HepG2 (cell line): ENCODE measurements around the gene KATNB1. TPM values are rescaled to one million over a fixed set of nuclear protein-coding genes. Genes with fewer than 3 reads are reported as not detected.

Experiments
- ATAC-seq: fragments of 200-7000 bp; cut with Tn5 transposase; 3 replicates; pipeline ENCODE4 v1.9.1; 2020; ENCODE audit warnings: mild to moderate bottlenecking, moderate library complexity
- BruUV-seq: library from RNA; stranded (reverse); fragments of 400-500 nt; replicated peaks from 2 replicates; lab custom pipeline; 2021; lab: Mats Ljungman, UMichigan
- CTCF ChIA-PET: fragments of 300-600 bp; formaldehyde crosslinking; extraction: SDS; loops from one replicate; lab custom pipeline; 2021; ENCODE audit warnings: low total read pairs, inconsistent platforms, low intra/inter-chr PET ratio; lab: Yijun Ruan, JAX
- POLR2A ChIA-PET: fragments of 350-600 bp; sonication (Branson Sonifier 250); formaldehyde crosslinking; loops from one replicate; lab custom pipeline; 2020; ENCODE audit warnings: antibody characterized with exemption, inconsistent platforms; lab: Yijun Ruan, JAX
- DNase-seq: peaks from one replicate; pipeline ENCODE4 v3.0.0-alpha.2; 2015; ENCODE audit warnings: low spot score
- FAIRE-seq: peaks from 3 replicates; lab custom pipeline; 2011; peaks lifted over from hg19 to GRCh38; lab: Jason Lieb, UNC
- H2AFZ ChIP-seq: one replicate; pipeline ENCODE4 v1.6.1; 2011; ENCODE audit warnings: low read length, inconsistent platforms
- H3K27ac ChIP-seq: fragments of 300-600 bp; 3 replicates; pipeline ENCODE4 v1.8.0; 2011; ENCODE audit warnings: mixed run types, mild to moderate bottlenecking, mixed read lengths, low read length, inconsistent platforms; ENCODE audit not compliant: insufficient read depth; ENCODE audit errors: extremely low read length
- H3K27me3 ChIP-seq, 2 experiments: fragments of 200-600 bp in 1 of 2; 2 replicates in 1 of 2; 3 replicates in 1 of 2; pipeline versions ENCODE4 v1.6.0 to v1.8.0; 2011; ENCODE audit warnings: low read length in 2 of 2, mild to moderate bottlenecking in 2 of 2, moderate library complexity in 2 of 2, inconsistent platforms in 1 of 2; ENCODE audit not compliant: insufficient read depth in 2 of 2, control insufficient read depth in 1 of 2
- H3K36me3 ChIP-seq, 2 experiments: fragments of 200-600 bp in 1 of 2; replicated peaks in 1 of 2; 2 replicates in 1 of 2; 3 replicates in 1 of 2; pipeline versions ENCODE4 v1.5.1 to v1.8.0; 2011; ENCODE audit warnings: low read length in 2 of 2, inconsistent platforms in 1 of 2; ENCODE audit not compliant: insufficient read depth in 2 of 2, control insufficient read depth in 1 of 2
- H3K4me1 ChIP-seq: 2 replicates; pipeline ENCODE4 v1.5.1; 2012; ENCODE audit warnings: low read length, inconsistent platforms; ENCODE audit not compliant: insufficient read depth
- H3K4me2 ChIP-seq: 2 replicates; pipeline ENCODE4 v1.6.0; 2011; ENCODE audit warnings: low read depth, low read length, inconsistent platforms
- H3K4me3 ChIP-seq, 3 experiments: fragments of 200-600 bp in 1 of 3; sonication (generic), shearing (Covaris generic) in 1 of 3; replicated peaks in 1 of 3; 2 replicates each; pipeline ENCODE4 v1.5.1; 2011 to 2016; ENCODE audit warnings: low read length in 3 of 3, inconsistent platforms in 2 of 3, low read depth in 2 of 3, mild to moderate bottlenecking in 2 of 3, control low read depth in 1 of 3, mixed read lengths in 1 of 3; ENCODE audit not compliant: insufficient read depth in 1 of 3
- H3K79me2 ChIP-seq: one replicate; pipeline ENCODE4 v1.6.1; 2011; ENCODE audit warnings: low read length, inconsistent platforms; ENCODE audit not compliant: insufficient read depth
- H3K9ac ChIP-seq: 2 replicates; pipeline ENCODE4 v1.6.0; 2011; ENCODE audit warnings: mild to moderate bottlenecking, low read depth, low read length, inconsistent platforms; ENCODE audit not compliant: insufficient read depth
- H3K9me3 ChIP-seq: 2 replicates; pipeline ENCODE4 v1.5.1; 2012; ENCODE audit warnings: mild to moderate bottlenecking, low read length
- H4K20me1 ChIP-seq: 2 replicates; pipeline ENCODE4 v1.6.0; 2011; ENCODE audit warnings: inconsistent platforms, mild to moderate bottlenecking, low read length, moderate library complexity; ENCODE audit not compliant: insufficient read depth
- ASH2L ChIP-seq: fragments of 300-600, 200-600 bp; sonication (generic); IDR thresholded peaks from 2 replicates; pipeline ENCODE4 v1.7.0; 2017; ENCODE audit warnings: low read depth, mild to moderate bottlenecking, moderate library complexity, mixed read lengths, low read length; ENCODE audit not compliant: insufficient read length
- CCAR2 ChIP-seq: fragments of 200-400 bp; formaldehyde crosslinking; optimal IDR thresholded peaks from 2 replicates; pipeline ENCODE3; 2018; ENCODE audit warnings: low read depth, mild to moderate bottlenecking, low read length, moderate library complexity
- CHD2 ChIP-seq: IDR thresholded peaks from 2 replicates; pipeline ENCODE4 v1.6.1; 2011; ENCODE audit warnings: low read depth, low read length, improper control_type of control experiment
- GATA4 ChIP-seq: sonication (generic); IDR thresholded peaks from 2 replicates; pipeline ENCODE4 v1.6.1; 2016; ENCODE audit warnings: antibody characterized with exemption, low read depth, borderline replicate concordance
- HDAC1 ChIP-seq: sonication (generic); formaldehyde crosslinking; IDR thresholded peaks from 2 replicates; pipeline ENCODE4 v1.5.1; 2020; ENCODE audit warnings: mild to moderate bottlenecking, missing genetic modification reagents
- MIXL1 ChIP-seq: IDR thresholded peaks from 2 replicates; pipeline ENCODE4 v1.6.1; 2016
- MTA3 ChIP-seq: sonication (generic); formaldehyde crosslinking; IDR thresholded peaks from 2 replicates; pipeline ENCODE4 v1.4.0; 2020; ENCODE audit warnings: missing genetic modification reagents
- MTF2 ChIP-seq: sonication (generic); formaldehyde crosslinking; IDR thresholded peaks from 2 replicates; pipeline ENCODE4 v1.5.0; 2020; ENCODE audit warnings: missing genetic modification reagents, borderline replicate concordance
- NR2F1 ChIP-seq, 2 experiments: fragments of 450-650 bp in 1 of 2; formaldehyde crosslinking in 1 of 2; IDR thresholded peaks; 2 replicates each; pipeline versions ENCODE4 v1.5.0 to v1.6.1; 2016 to 2020; ENCODE audit warnings: mild to moderate bottlenecking in 1 of 2, missing compliant biosample characterization in 1 of 2, missing genetic modification reagents in 1 of 2, moderate library complexity in 1 of 2
- PAX8 ChIP-seq: sonication (generic); formaldehyde crosslinking; IDR thresholded peaks from 2 replicates; pipeline ENCODE4 v1.8.0; 2022; ENCODE audit warnings: mild to moderate bottlenecking, missing genetic modification reagents, borderline replicate concordance
- SNAPC2 ChIP-seq: sonication (generic); formaldehyde crosslinking; IDR thresholded peaks from 2 replicates; pipeline ENCODE4 v1.8.1; 2022; ENCODE audit warnings: mild to moderate bottlenecking, missing genetic modification reagents
- TAF1 ChIP-seq: sonication (generic); formaldehyde crosslinking; IDR thresholded peaks from 2 replicates; pipeline ENCODE4 v1.4.0; 2020; ENCODE audit warnings: missing genetic modification reagents
- ZEB1 ChIP-seq: IDR thresholded peaks from 2 replicates; pipeline ENCODE4 v1.6.1; 2012; ENCODE audit warnings: mild to moderate bottlenecking, low read depth, inconsistent platforms; ENCODE audit not compliant: insufficient replicate concordance
- ZNF33A ChIP-seq: sonication (generic); formaldehyde crosslinking; IDR thresholded peaks from 2 replicates; pipeline ENCODE4 v1.5.1; 2020; ENCODE audit warnings: missing genetic modification reagents, mild to moderate bottlenecking, moderate library complexity, borderline replicate concordance
- ZNF570 ChIP-seq: sonication (generic); formaldehyde crosslinking; IDR thresholded peaks from 2 replicates; pipeline ENCODE4 v1.4.0; 2020; ENCODE audit warnings: mild to moderate bottlenecking, missing genetic modification reagents, borderline replicate concordance
- WGBS: methylation state at CpG from one replicate; pipeline ENCODE4 v1.1.6; 2017; ENCODE audit warnings: low lambda C conversion rate; 5-methylcytosine and 5-hydroxymethylcytosine counted together
- in situ Hi-C: cut with HindIII; loops from 2 replicates; pipeline ENCODE4 v1.10.0; 2017; ENCODE audit warnings: low pct_unique_long_range_greater_than_20kb; ENCODE audit not compliant: extremely low pct_ligation_motif_present
- intact Hi-C: fragments of 100-400 bp; cut with micrococcal nuclease; formaldehyde crosslinking; loops from one replicate; pipeline ENCODE4 v1.10.0; 2022; ENCODE audit not compliant: unreplicated experiment
- polyA plus RNA-seq, 8 experiments: library from polyadenylated mRNA; depleted of rRNA in 3 of 8; stranded (reverse) in 7 of 8; unstranded in 1 of 8; fragments of >200 nt; fragmentation: Illumina TruSeq in 4 of 8; extraction: Trizol in 4 of 8; gene quantifications; 2 replicates each; pipeline versions ENCODE4 v1.2.1 to v1.2.3, GENCODE V29; 2011 to 2016; ENCODE audit warnings: low read depth in 4 of 8, missing spikeins in 1 of 8, mixed read lengths in 1 of 8; ENCODE audit not compliant: insufficient read depth in 1 of 8
- total RNA-seq, 5 experiments: library from RNA; depleted of rRNA; stranded (reverse); fragments of >200 nt; fragmentation: Illumina TruSeq; extraction: Trizol; gene quantifications; 2 replicates each; pipeline ENCODE4 v1.2.3, GENCODE V29; 2016; ENCODE audit warnings: low read depth in 1 of 5
- TF ChIP-seq, protein P1 (sequence below): sonication (generic); formaldehyde crosslinking; conservative IDR thresholded peaks from 2 replicates; pipeline ENCODE4 v1.4.0; 2020; ENCODE audit warnings: missing genetic modification reagents
- TF ChIP-seq, protein P2 (sequence below): sonication (generic); formaldehyde crosslinking; IDR thresholded peaks from 2 replicates; pipeline ENCODE4 v1.4.0; 2020; ENCODE audit warnings: mild to moderate bottlenecking, missing genetic modification reagents
- TF ChIP-seq, protein P3 (sequence below): sonication (generic); formaldehyde crosslinking; IDR thresholded peaks from 2 replicates; pipeline ENCODE4 v1.5.0; 2020; ENCODE audit warnings: missing genetic modification reagents

The KATNB1 gene
- total and polyA plus RNA-seq, 2 of the 13 experiments (the other 11 are each of a cell fraction or from before 2014, with no cell fraction given), result 31.5 to 43.5 TPM

DNA sequence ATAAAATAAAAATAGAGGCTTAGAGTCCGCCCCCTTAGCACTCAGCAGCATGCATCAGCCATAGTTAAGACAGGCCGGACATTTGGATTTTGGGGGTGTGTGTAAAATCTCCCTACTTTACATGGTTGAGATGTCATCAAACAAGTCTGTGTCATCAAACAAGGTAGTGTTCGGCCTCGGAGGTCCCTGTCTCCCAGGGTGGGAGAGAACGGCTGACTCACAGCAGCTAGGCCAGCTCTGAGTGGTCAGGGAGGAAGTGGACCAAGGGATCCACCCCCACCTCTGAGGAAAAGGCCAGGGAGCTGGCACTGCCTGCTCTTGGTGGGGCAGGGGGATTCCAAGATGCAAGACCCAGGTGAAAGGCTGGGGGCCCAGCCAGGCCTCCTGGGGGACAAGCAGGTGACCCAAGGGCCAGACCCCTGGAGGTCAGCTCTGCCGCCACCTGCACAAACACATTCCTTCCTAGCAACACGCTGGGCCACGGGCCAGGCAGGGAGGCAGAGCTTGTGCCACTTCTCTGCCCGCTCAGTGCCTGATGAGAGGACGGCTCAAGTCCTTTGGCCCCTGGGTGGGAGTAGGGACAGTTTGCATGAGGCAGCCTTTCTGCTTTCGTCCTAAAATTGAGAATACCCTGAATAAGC lies 38.2 kb downstream of the KATNB1 start:
- DNase-seq, result no peak
- Histone ChIP-seq H4K20me1 (no peaks in the 10 kb centered on the region), H3K4me3 (no peak overlapping the region), H3K9ac (no peak overlapping the region), H3K79me2 (no peaks in the 10 kb centered on the region), H3K9me3 (no peaks in the 10 kb centered on the region), H3K4me2 (no peak overlapping the region), H2AFZ (no peak overlapping the region)
- WGBS, result 98% methylated on average over 10 of the region's 11 CpGs
- CTCF ChIA-PET, result no interaction called here
- POLR2A ChIA-PET, result interaction anchor here (1.5 kb wide), 1 partner anchor 8 kb away, joined by 3 read pairs; no protein-coding TSS in a partner anchor
- BruUV-seq, result no TSS peak
- TF ChIP-seq MTA3 (CRISPR knock-in tag), result no peak
- no peak for TF ChIP-seq TAF1 (CRISPR knock-in tag)
- TF ChIP-seq ZNF570 (CRISPR knock-in tag), result no peak
- no peak for TF ChIP-seq MIXL1 (CRISPR knock-in tag)
- TF ChIP-seq, protein P1, sequence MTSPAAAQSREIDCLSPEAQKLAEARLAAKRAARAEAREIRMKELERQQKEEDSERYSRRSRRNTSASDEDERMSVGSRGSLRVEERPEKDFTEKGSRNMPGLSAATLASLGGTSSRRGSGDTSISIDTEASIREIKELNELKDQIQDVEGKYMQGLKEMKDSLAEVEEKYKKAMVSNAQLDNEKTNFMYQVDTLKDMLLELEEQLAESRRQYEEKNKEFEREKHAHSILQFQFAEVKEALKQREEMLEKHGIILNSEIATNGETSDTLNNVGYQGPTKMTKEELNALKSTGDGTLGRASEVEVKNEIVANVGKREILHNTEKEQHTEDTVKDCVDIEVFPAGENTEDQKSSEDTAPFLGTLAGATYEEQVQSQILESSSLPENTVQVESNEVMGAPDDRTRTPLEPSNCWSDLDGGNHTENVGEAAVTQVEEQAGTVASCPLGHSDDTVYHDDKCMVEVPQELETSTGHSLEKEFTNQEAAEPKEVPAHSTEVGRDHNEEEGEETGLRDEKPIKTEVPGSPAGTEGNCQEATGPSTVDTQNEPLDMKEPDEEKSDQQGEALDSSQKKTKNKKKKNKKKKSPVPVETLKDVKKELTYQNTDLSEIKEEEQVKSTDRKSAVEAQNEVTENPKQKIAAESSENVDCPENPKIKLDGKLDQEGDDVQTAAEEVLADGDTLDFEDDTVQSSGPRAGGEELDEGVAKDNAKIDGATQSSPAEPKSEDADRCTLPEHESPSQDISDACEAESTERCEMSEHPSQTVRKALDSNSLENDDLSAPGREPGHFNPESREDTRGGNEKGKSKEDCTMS (CRISPR knock-in tag), result no peak
- TF ChIP-seq ZEB1, result no peak
- no peak for TF ChIP-seq ZNF33A (CRISPR knock-in tag)
- TF ChIP-seq NR2F1 (CRISPR knock-in tag; IDR thresholded peaks at IDR 0.05), result no peak
- no peak for TF ChIP-seq PAX8
- TF ChIP-seq MTF2, result no peak
- TF ChIP-seq ASH2L, result no peak
- no peak for TF ChIP-seq HDAC1 (CRISPR knock-in tag)
- TF ChIP-seq CHD2, result no peak
- TF ChIP-seq, protein P2, sequence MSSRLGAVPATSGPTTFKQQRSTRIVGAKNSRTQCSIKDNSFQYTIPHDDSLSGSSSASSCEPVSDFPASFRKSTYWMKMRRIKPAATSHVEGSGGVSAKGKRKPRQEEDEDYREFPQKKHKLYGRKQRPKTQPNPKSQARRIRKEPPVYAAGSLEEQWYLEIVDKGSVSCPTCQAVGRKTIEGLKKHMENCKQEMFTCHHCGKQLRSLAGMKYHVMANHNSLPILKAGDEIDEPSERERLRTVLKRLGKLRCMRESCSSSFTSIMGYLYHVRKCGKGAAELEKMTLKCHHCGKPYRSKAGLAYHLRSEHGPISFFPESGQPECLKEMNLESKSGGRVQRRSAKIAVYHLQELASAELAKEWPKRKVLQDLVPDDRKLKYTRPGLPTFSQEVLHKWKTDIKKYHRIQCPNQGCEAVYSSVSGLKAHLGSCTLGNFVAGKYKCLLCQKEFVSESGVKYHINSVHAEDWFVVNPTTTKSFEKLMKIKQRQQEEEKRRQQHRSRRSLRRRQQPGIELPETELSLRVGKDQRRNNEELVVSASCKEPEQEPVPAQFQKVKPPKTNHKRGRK, result no peak
- TF ChIP-seq, protein P3, sequence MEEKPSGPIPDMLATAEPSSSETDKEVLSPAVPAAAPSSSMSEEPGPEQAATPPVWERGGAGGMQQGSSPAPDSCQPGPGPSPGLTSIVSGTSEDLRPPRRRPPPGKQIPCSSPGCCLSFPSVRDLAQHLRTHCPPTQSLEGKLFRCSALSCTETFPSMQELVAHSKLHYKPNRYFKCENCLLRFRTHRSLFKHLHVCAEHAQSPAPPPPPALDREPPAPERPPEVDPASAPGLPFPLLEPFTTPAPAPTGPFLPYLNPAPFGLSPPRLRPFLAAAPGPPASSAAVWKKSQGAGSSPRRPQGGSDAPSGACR, result no peak
- no peak for TF ChIP-seq GATA4
- TF ChIP-seq SNAPC2 (CRISPR knock-in tag), result no peak
- TF ChIP-seq CCAR2, result no peak
- TF ChIP-seq, all 625 proteins: peak for 0
- ATAC-seq (no peak), FAIRE-seq (no peak)
- Histone ChIP-seq H3K4me1 (peaks cover 6% of the 10 kb centered on the region), H3K27ac (no peak overlapping the region), H3K36me3 (peaks cover 38 to 43% of the 10 kb centered on the region in 2 experiments), H3K27me3 (no peaks in the 10 kb centered on the region)
- in situ Hi-C loops (no loop called here), intact Hi-C loops (no loop called here)
